AG09319 (cell line): Measurements from ENCODE around the gene SMG6.

ENCODE experiments used
- DNase-seq: peaks from one replicate; pipeline ENCODE4 v3.0.0-alpha.2; 2010; ENCODE audit warnings: low read depth; ENCODE audit errors: extremely low read depth
- TF ChIP-seq, protein P1 (sequence below): IDR thresholded peaks from 2 replicates; pipeline ENCODE4 v1.5.1; 2011; ENCODE audit warnings: low read depth, mild to moderate bottlenecking, inconsistent platforms, low read length, moderate library complexity

SMG6 gene

DNA sequence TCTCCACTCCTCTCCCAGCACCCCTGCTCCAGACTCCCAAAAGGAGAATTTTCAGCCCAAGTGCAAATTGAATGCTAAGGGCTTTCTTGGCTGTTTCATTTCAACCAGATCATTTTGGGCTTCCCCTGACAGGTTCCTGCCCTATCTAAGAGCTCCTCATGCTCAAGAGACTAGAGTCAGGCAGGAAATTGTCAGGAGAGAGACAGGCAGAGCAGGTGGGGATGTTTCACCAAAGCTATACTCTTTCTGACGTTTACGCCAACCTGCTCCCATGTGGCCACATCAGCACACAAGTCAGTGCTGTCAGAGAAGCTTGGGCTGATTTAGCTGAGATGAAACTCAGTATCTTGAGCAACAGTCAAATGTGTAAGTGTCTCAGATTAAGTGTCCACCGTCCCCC lies 217.3 kb downstream of the SMG6 start:
- DNase-seq: no peak
- TF ChIP-seq, protein P1, sequence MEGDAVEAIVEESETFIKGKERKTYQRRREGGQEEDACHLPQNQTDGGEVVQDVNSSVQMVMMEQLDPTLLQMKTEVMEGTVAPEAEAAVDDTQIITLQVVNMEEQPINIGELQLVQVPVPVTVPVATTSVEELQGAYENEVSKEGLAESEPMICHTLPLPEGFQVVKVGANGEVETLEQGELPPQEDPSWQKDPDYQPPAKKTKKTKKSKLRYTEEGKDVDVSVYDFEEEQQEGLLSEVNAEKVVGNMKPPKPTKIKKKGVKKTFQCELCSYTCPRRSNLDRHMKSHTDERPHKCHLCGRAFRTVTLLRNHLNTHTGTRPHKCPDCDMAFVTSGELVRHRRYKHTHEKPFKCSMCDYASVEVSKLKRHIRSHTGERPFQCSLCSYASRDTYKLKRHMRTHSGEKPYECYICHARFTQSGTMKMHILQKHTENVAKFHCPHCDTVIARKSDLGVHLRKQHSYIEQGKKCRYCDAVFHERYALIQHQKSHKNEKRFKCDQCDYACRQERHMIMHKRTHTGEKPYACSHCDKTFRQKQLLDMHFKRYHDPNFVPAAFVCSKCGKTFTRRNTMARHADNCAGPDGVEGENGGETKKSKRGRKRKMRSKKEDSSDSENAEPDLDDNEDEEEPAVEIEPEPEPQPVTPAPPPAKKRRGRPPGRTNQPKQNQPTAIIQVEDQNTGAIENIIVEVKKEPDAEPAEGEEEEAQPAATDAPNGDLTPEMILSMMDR: no peak

GRCh38 chr17:2085648-2085949 lies 218.0 kb downstream of the SMG6 start:
- DNase-seq: no peak
- TF ChIP-seq, protein P1: no peak

GRCh38 chr17:2084766-2085647 lies 218.6 kb downstream of the SMG6 start:
- TF ChIP-seq, protein P1: no peak
- peak; percentile 94 for DNase-seq

DNA sequence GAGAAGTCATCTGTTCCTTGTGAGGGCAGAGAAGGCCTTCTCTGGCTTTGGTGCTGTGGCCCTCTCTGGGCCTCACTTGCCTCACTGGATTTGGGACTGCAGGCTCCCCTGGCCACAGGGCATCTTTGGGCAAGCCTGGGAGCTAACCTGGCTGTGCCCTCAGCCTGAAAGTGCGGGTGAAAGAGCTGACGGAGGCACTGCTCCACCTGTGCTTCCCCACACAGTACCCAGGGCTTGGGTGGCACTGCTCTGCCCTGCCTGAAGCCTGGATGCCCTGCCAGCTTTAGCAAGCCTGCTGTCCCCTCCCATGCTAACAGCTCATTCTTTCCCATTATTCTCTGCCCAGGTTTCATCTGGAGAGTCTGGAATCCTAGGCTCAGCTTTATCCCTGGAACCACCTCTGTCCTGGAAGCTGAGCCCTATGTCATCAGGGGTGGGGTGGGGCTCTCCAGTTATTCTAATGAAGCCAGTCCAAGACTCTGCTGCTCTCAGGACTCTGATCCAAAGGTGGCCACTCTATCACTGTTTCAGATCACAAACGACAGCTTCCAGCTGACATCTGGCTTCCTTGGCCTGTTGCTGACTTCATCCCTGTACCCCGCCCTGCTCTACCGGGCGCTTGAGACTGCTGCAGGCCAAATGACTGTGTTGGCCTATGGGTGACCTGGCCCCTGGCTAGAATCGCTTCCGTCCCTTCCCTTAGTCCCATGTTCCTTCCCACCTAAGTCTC lies 219.4 kb downstream of the SMG6 start:
- DNase-seq: no peak
- TF ChIP-seq, protein P1: no peak

DNA sequence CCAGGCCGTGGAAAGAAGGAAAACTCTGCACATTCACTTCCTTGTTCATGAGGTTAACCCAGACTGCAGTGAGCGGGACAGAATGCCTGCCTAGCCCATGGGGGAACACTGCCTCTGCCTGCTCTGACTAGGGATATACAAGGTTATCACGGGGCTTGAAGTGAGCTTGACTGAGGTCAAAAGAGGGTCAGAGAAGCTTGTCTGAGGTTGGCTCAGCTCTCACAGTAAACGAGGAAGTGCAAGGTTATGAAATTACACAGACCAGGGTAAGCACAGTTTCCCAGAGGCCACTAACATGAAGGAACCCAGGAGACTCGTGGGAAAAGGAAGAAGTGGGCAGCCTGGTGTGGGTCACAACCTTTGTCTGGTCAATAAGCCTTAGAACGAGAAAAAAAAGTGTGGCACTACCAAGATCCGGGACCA lies 220.0 kb downstream of the SMG6 start:
- TF ChIP-seq, protein P1: no peak
- no peak for DNase-seq

DNA sequence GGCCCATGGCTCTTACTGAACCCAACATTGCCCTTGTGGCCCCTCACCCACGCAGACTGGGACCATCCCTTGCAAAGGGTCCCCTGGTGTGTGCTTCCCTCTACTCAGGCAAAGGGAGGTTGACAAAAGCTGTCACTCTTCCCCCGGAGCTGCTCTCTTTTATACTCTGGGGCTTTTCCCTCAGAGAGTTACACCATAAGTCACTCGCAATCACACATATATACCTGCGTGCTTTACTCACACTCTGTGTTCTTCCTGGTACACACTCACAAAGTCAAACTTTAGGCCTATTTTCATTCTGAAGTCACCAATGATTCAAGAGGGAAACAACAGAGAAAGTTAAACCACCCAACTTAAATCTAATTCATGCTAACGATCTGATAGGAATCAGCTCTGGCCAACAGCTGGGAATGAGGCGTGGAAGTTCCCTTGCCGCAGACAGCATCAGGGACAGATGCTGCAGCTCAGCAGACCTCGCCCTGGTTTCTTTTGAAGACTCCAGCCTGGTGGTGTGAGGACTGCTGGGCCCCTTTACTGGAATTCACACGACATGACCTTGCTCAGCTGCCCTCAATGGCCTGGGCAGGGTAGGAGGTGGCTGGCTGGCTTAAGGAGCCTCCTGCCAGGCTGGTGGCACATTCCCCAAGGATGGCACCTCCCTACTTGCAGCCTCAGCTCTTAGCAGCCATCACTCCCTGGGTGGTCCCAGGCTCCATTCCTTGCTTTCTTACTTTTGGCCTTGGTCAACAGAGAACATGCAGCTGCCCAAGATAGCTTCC lies 221.4 kb downstream of the SMG6 start:
- DNase-seq: no peak
- TF ChIP-seq, protein P1: no peak
